ENCODE results near the gene SPX. TPM values are rescaled to one million over a fixed set of nuclear protein-coding genes. Genes with fewer than 3 reads are reported as not detected.

SPX gene
- total and polyA plus RNA-seq, 12 donors, result 0.27 to 3.3 (median 0.49) TPM; not detected in 3

GRCh38 chr12:21529456-21529855 lies 3.4 kb downstream of the SPX start:
- H3K4me1 ChIP-seq (replicated peaks in 1 of 2), result no peaks in the 10 kb centered on the region
- intact Hi-C loops (cut with DNase I), result no loop called here
- H3K9me3 ChIP-seq (replicated peaks in 1 of 3), result no peaks in the 10 kb centered on the region
- TF ChIP-seq POLR2A (IDR thresholded peaks at IDR 0.05) (no peak), CTCF (IDR thresholded peaks at IDR 0.05) (no peak)
- H3K4me3 ChIP-seq, result no peak overlapping the region
- no peaks in the 10 kb centered on the region for H3K36me3 ChIP-seq (replicated peaks in 1 of 2)
- 81 to 93% (median 87%) methylated on average over 2 of the region's 2 CpGs for WGBS, 4 donors
- H3K27ac ChIP-seq, result no peak overlapping the region
- no peak for DNase-seq
- no peaks in the 10 kb centered on the region for H3K27me3 ChIP-seq

GRCh38 chr12:21538061-21538653 lies 12.1 kb downstream of the SPX start:
- Histone ChIP-seq H3K27ac (no peak overlapping the region), H3K9me3 (replicated peaks in 1 of 3) (no peaks in the 10 kb centered on the region), H3K4me1 (replicated peaks in 1 of 2) (no peaks in the 10 kb centered on the region), H3K36me3 (replicated peaks in 1 of 2) (no peaks in the 10 kb centered on the region), H3K27me3 (no peaks in the 10 kb centered on the region), H3K4me3 (no peak overlapping the region)
- no peak for DNase-seq
- WGBS, 4 donors, result 82 to 88% (median 86%) methylated on average over 5 of the region's 5 CpGs
- intact Hi-C loops (cut with DNase I), result loop anchor here in 1 of 2 donors (5.0 kb wide), 1 partner anchor 211 kb away; no protein-coding TSS in a partner anchor
- no peak for TF ChIP-seq CTCF (IDR thresholded peaks at IDR 0.05)
- TF ChIP-seq POLR2A (IDR thresholded peaks at IDR 0.05), result no peak

- H3K27ac ChIP-seq, result no peak overlapping the region
- H3K9me3 ChIP-seq (replicated peaks in 1 of 3), result no peaks in the 10 kb centered on the region
- DNase-seq, result no peak
- H3K4me1 ChIP-seq (replicated peaks in 1 of 2), result no peaks in the 10 kb centered on the region
- H3K4me3 ChIP-seq, result no peak overlapping the region
- intact Hi-C loops (cut with DNase I), result loop anchor here in 1 of 2 donors (5.0 kb wide), 1 partner anchor 212 kb away; no protein-coding TSS in a partner anchor
- TF ChIP-seq POLR2A (IDR thresholded peaks at IDR 0.05) (no peak), CTCF (IDR thresholded peaks at IDR 0.05) (no peak)
- no peaks in the 10 kb centered on the region for H3K36me3 ChIP-seq (replicated peaks in 1 of 2)
- no peaks in the 10 kb centered on the region for H3K27me3 ChIP-seq
These were observed 13.7 kb downstream of the SPX start for GRCh38 chr12:21539797-21540196.

GRCh38 chr12:21541773-21542172 lies 15.7 kb downstream of the SPX start:
- WGBS, 4 donors, result 70 to 84% (median 81%) methylated on average over 6 of the region's 6 CpGs
- H3K27me3 ChIP-seq, result no peaks in the 10 kb centered on the region
- TF ChIP-seq CTCF (IDR thresholded peaks at IDR 0.05) (no peak), POLR2A (IDR thresholded peaks at IDR 0.05) (no peak)
- no peaks in the 10 kb centered on the region for H3K36me3 ChIP-seq (replicated peaks in 1 of 2)
- intact Hi-C loops (cut with DNase I), result no loop called here
- no peak for DNase-seq
- H3K9me3 ChIP-seq (replicated peaks in 1 of 3), result no peaks in the 10 kb centered on the region
- no peaks in the 10 kb centered on the region for H3K4me1 ChIP-seq (replicated peaks in 1 of 2)
- no peak overlapping the region for H3K4me3 ChIP-seq
- no peak overlapping the region for H3K27ac ChIP-seq

All from adrenal gland (tissue), 12 donors.